Measurements from ENCODE around the gene ROBO2.

DNA sequence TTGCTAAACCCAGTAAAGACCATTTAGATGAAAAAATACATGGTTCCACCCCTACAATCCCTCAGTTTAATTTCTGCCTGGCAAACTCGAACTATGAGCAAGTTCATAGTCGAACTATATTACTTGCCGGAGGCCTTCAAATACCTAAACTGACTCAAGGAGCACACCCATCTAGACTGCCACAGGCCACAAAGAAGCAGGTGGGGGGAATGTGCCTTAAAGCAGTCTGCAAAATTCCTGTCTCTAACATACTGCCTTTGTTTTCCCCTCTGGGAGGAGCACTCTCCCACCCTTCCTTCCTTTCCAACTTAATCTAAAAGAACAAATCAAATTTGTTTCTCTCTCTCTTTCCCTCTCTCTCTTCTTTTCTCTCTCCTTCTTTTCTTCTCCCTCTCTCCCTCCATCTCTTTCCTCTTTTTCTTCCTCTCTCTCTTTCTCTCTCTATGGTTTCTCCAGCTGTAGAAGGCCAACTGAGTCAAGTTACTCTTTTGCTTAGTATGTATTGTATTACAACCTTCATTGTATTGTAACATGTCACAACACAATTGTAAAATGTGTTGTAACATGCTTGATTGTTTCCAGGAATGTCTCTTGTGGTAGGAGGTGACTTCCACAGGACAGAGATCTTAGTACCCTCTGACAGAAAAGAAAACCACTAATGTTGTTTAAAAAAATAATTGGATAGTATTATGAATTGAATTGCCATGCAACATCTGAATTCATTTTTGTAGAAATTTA, 496.3 kb downstream of the ROBO2 start:
- TF ChIP-seq, protein P1, sequence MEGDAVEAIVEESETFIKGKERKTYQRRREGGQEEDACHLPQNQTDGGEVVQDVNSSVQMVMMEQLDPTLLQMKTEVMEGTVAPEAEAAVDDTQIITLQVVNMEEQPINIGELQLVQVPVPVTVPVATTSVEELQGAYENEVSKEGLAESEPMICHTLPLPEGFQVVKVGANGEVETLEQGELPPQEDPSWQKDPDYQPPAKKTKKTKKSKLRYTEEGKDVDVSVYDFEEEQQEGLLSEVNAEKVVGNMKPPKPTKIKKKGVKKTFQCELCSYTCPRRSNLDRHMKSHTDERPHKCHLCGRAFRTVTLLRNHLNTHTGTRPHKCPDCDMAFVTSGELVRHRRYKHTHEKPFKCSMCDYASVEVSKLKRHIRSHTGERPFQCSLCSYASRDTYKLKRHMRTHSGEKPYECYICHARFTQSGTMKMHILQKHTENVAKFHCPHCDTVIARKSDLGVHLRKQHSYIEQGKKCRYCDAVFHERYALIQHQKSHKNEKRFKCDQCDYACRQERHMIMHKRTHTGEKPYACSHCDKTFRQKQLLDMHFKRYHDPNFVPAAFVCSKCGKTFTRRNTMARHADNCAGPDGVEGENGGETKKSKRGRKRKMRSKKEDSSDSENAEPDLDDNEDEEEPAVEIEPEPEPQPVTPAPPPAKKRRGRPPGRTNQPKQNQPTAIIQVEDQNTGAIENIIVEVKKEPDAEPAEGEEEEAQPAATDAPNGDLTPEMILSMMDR (IDR thresholded peaks at IDR 0.05; ENCODE audit: poor library complexity), result no peak
- TF ChIP-seq EZH2 (IDR thresholded peaks at IDR 0.05; ENCODE audit: borderline replicate concordance), result no peak
- TF ChIP-seq EZH2phosphoT487 (IDR thresholded peaks at IDR 0.05; ENCODE audit: low read depth, severe bottlenecking, unreplicated experiment), result no peak

Data from hepatocyte (in vitro differentiated cells).